IPS-18a (cell line): ENCODE data around the gene SLC16A12.

ENCODE experiments used
- H3K27ac ChIP-seq: one replicate; pipeline ENCODE4 v1.5.1; 2013; ENCODE audit warnings: low read length
- H3K27me3 ChIP-seq: one replicate; pipeline ENCODE4 v1.6.1; 2013; ENCODE audit warnings: mild to moderate bottlenecking, low read length; ENCODE audit not compliant: control insufficient read depth, insufficient read depth
- H3K36me3 ChIP-seq: one replicate; pipeline ENCODE4 v1.6.1; 2013; ENCODE audit warnings: low read depth, low read length; ENCODE audit not compliant: control insufficient read depth
- H3K4me1 ChIP-seq: one replicate; pipeline ENCODE4 v1.6.1; 2013; ENCODE audit warnings: low read depth, low read length; ENCODE audit not compliant: control insufficient read depth
- H3K4me3 ChIP-seq: one replicate; pipeline ENCODE4 v1.5.1; 2013; ENCODE audit warnings: low read length
- H3K9ac ChIP-seq: one replicate; pipeline ENCODE4 v1.6.1; 2013; ENCODE audit warnings: mild to moderate bottlenecking, low read length, moderate library complexity
- H3K9me3 ChIP-seq: one replicate; pipeline ENCODE4 v1.6.1; 2013; ENCODE audit warnings: low read depth, low read length; ENCODE audit not compliant: control insufficient read depth

The SLC16A12 gene

GRCh38 chr10:89524279-89524678 is 11.1 kb downstream of the SLC16A12 start:
- Histone ChIP-seq H3K9me3 (no peaks in the 10 kb centered on the region), H3K4me3 (no peak overlapping the region), H3K36me3 (no peaks in the 10 kb centered on the region), H3K27ac (no peak overlapping the region), H3K9ac (no peak overlapping the region), H3K27me3 (no peaks in the 10 kb centered on the region), H3K4me1 (no peaks in the 10 kb centered on the region)

GRCh38 chr10:89523274-89523673 is 12.1 kb downstream of the SLC16A12 start:
- Histone ChIP-seq H3K27me3 (no peaks in the 10 kb centered on the region), H3K4me1 (no peaks in the 10 kb centered on the region), H3K4me3 (no peak overlapping the region), H3K36me3 (no peaks in the 10 kb centered on the region), H3K27ac (no peak overlapping the region), H3K9ac (no peak overlapping the region), H3K9me3 (no peaks in the 10 kb centered on the region)

GRCh38 chr10:89522463-89522862 is 12.9 kb downstream of the SLC16A12 start:
- H3K4me1 ChIP-seq: no peaks in the 10 kb centered on the region
- H3K27me3 ChIP-seq: no peaks in the 10 kb centered on the region
- no peak overlapping the region for H3K27ac ChIP-seq
- H3K36me3 ChIP-seq: no peaks in the 10 kb centered on the region
- no peaks in the 10 kb centered on the region for H3K9me3 ChIP-seq
- no peak overlapping the region for H3K9ac ChIP-seq
- no peak overlapping the region for H3K4me3 ChIP-seq

GRCh38 chr10:89521368-89521767 is 14.0 kb downstream of the SLC16A12 start:
- Histone ChIP-seq H3K4me1 (no peaks in the 10 kb centered on the region), H3K9me3 (no peaks in the 10 kb centered on the region), H3K9ac (no peak overlapping the region), H3K4me3 (no peak overlapping the region), H3K27ac (no peak overlapping the region), H3K27me3 (no peaks in the 10 kb centered on the region), H3K36me3 (no peaks in the 10 kb centered on the region)

- H3K4me3 ChIP-seq: no peak overlapping the region
- no peaks in the 10 kb centered on the region for H3K9me3 ChIP-seq
- H3K36me3 ChIP-seq: no peaks in the 10 kb centered on the region
- no peaks in the 10 kb centered on the region for H3K4me1 ChIP-seq
- H3K27ac ChIP-seq: no peak overlapping the region
- no peak overlapping the region for H3K9ac ChIP-seq
- no peaks in the 10 kb centered on the region for H3K27me3 ChIP-seq
Observed at GRCh38 chr10:89520706-89521105, 14.7 kb downstream of the SLC16A12 start.

GRCh38 chr10:89518876-89519842 is 16.2 kb downstream of the SLC16A12 start:
- Histone ChIP-seq H3K4me1 (peaks cover 6% of the 10 kb centered on the region), H3K4me3 (no peak overlapping the region), H3K9me3 (no peaks in the 10 kb centered on the region), H3K9ac (no peak overlapping the region), H3K36me3 (no peaks in the 10 kb centered on the region), H3K27me3 (no peaks in the 10 kb centered on the region), H3K27ac (no peak overlapping the region)

GRCh38 chr10:89518108-89518507 is 17.3 kb downstream of the SLC16A12 start:
- Histone ChIP-seq H3K27me3 (no peaks in the 10 kb centered on the region), H3K27ac (no peak overlapping the region), H3K9ac (no peak overlapping the region), H3K4me3 (no peak overlapping the region), H3K9me3 (no peaks in the 10 kb centered on the region), H3K4me1 (peaks cover 6% of the 10 kb centered on the region), H3K36me3 (no peaks in the 10 kb centered on the region)

- Histone ChIP-seq H3K9me3 (no peaks in the 10 kb centered on the region), H3K27ac (no peak overlapping the region), H3K4me3 (no peak overlapping the region), H3K36me3 (no peaks in the 10 kb centered on the region), H3K27me3 (no peaks in the 10 kb centered on the region), H3K9ac (no peak overlapping the region), H3K4me1 (peaks cover 6% of the 10 kb centered on the region)
Observed at GRCh38 chr10:89516149-89516832, 19.1 kb downstream of the SLC16A12 start.

- Histone ChIP-seq H3K27ac (no peak overlapping the region), H3K4me1 (peaks cover 6% of the 10 kb centered on the region), H3K27me3 (no peaks in the 10 kb centered on the region), H3K9me3 (no peaks in the 10 kb centered on the region), H3K36me3 (no peaks in the 10 kb centered on the region), H3K9ac (no peak overlapping the region), H3K4me3 (no peak overlapping the region)
Observed at GRCh38 chr10:89515031-89515841, 20.2 kb downstream of the SLC16A12 start.

- Histone ChIP-seq H3K4me1 (peaks cover 6% of the 10 kb centered on the region), H3K9me3 (no peaks in the 10 kb centered on the region), H3K9ac (no peak overlapping the region), H3K4me3 (no peak overlapping the region), H3K36me3 (no peaks in the 10 kb centered on the region), H3K27me3 (no peaks in the 10 kb centered on the region), H3K27ac (no peak overlapping the region)
Observed at GRCh38 chr10:89513206-89513605, 22.2 kb downstream of the SLC16A12 start.

- Histone ChIP-seq H3K4me1 (no peaks in the 10 kb centered on the region), H3K9ac (no peak overlapping the region), H3K36me3 (no peaks in the 10 kb centered on the region), H3K27ac (no peak overlapping the region), H3K27me3 (no peaks in the 10 kb centered on the region), H3K9me3 (no peaks in the 10 kb centered on the region), H3K4me3 (no peak overlapping the region)
Observed at GRCh38 chr10:89505640-89506275, 29.6 kb downstream of the SLC16A12 start.
